AG04449 (cell line): ENCODE results near the gene GAGE10.

ENCODE experiments used
- CTCF ChIA-PET: fragments of 350-600 bp; formaldehyde crosslinking; extraction: SDS; loops from one replicate; lab custom pipeline; 2021; ENCODE audit warnings: antibody characterized with exemption; lab: Yijun Ruan, JAX
- POLR2A ChIA-PET: fragments of 400-600, 350-600 bp; formaldehyde crosslinking; extraction: SDS; loops from one replicate; lab custom pipeline; 2020; ENCODE audit warnings: antibody characterized with exemption, inconsistent platforms; lab: Yijun Ruan, JAX
- DNase-seq: peaks from one replicate; pipeline ENCODE4 v3.0.0-alpha.2; 2010; ENCODE audit warnings: low read depth, low spot score
- H3K4me3 ChIP-seq: 2 replicates; pipeline ENCODE4 v1.5.1; 2011; ENCODE audit warnings: low read depth, mild to moderate bottlenecking, control low read depth, low read length
- CTCF ChIP-seq: IDR thresholded peaks from one replicate; pipeline ENCODE4 v1.5.1; 2011; ENCODE audit warnings: mild to moderate bottlenecking, moderate library complexity, low read length, control low read depth, inconsistent platforms; ENCODE audit not compliant: insufficient read depth; ENCODE audit errors: missing control alignments

Gene GAGE10

GRCh38 chrX:49260221-49260985, 43.0 kb upstream of the GAGE10 start:
- no peak for DNase-seq
- TF ChIP-seq CTCF, result no peak
- CTCF ChIA-PET, result interaction anchor here (1.1 kb wide), 1 partner anchor 23 kb away, joined by 3 read pairs; no protein-coding TSS in a partner anchor
- POLR2A ChIA-PET, result no interaction called here
- H3K4me3 ChIP-seq, result no peak overlapping the region

GRCh38 chrX:49262603-49263002, 40.8 kb upstream of the GAGE10 start:
- ChIA-PET POLR2A (no interaction called here), CTCF (interaction anchor here (0.9 kb wide), 1 partner anchor 107 kb away, joined by 3 read pairs; no protein-coding TSS in a partner anchor)
- DNase-seq, result no peak
- no peak overlapping the region for H3K4me3 ChIP-seq
- no peak for TF ChIP-seq CTCF

GRCh38 chrX:49263631-49264030, 39.8 kb upstream of the GAGE10 start:
- ChIA-PET CTCF (interaction anchor here (0.9 kb wide), 1 partner anchor 108 kb away, joined by 3 read pairs; no protein-coding TSS in a partner anchor), POLR2A (no interaction called here)
- TF ChIP-seq CTCF, result no peak
- no peak overlapping the region for H3K4me3 ChIP-seq
- no peak for DNase-seq

GRCh38 chrX:49264460-49264859, 39.0 kb upstream of the GAGE10 start, which contains the start of gene FOXP3:
TSS of gene FOXP3 (minus strand) at chrX:49264710. CDS start at chrX:49258505, 6,205 bp downstream.
- H3K4me3 ChIP-seq, result no peak within 1 kb of the TSS
- DNase-seq, result no peak
- no peak for TF ChIP-seq CTCF
- ChIA-PET CTCF (no interaction called here), POLR2A (no interaction called here)

- ChIA-PET CTCF (interaction anchor here (1.0 kb wide), 1 partner anchor 29 kb away, joined by 3 read pairs; no protein-coding TSS in a partner anchor), POLR2A (no interaction called here)
- no peak for DNase-seq
- no peak for TF ChIP-seq CTCF
- no peak overlapping the region for H3K4me3 ChIP-seq
These were observed 36.7 kb upstream of the GAGE10 start for GRCh38 chrX:49266523-49267445.
